HG03135 (cell line): ENCODE results near the gene ZBTB14.

ENCODE experiments used
- ATAC-seq: cut with Tn5 transposase; IDR thresholded peaks from one replicate; pipeline ENCODE4 v1.9.1; 2021; ENCODE audit warnings: mild to moderate bottlenecking, moderate library complexity; ENCODE audit not compliant: unreplicated experiment

The ZBTB14 gene, protein sequence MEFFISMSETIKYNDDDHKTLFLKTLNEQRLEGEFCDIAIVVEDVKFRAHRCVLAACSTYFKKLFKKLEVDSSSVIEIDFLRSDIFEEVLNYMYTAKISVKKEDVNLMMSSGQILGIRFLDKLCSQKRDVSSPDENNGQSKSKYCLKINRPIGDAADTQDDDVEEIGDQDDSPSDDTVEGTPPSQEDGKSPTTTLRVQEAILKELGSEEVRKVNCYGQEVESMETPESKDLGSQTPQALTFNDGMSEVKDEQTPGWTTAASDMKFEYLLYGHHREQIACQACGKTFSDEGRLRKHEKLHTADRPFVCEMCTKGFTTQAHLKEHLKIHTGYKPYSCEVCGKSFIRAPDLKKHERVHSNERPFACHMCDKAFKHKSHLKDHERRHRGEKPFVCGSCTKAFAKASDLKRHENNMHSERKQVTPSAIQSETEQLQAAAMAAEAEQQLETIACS

DNA sequence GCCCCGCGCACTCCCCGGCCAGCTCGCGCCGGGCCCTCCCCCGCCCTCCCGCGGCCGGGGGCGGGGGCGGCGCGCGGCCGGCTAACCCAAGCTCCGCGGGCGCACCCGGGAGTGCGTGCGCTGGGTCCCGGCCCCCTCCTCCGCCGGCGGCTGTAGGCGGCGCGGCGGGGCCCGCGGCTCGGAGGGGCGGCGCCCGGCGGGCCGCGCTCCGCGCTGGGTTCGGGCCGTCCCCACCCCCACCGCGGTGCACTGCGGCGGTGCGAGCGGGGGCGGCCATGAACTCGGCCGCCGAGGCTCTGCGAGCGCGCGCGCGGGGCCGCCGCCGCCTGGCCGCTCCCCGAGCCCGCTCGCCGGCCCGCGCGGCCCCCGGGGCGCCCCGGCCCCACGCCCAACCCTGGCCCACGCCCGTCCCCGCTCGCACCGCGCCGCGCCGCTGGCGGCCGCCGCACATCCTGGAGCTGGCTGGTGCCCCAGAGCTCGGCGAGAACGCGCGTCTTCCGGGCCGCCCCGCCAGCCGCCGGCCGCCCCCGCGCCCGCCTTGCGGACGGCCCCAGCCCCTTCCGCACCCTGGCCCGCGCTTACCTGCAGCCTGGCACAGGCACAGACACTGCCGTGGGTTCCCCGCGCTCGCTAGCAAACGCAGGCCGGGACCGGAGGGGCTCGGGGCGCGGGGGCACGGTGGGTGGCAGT is at the start of gene ZBTB14:
Gene ZBTB14, minus strand, starts transcription at position 496 of the 690 bp plus-strand sequence. CDS start 2,480 bp downstream, outside the sequence.
- ATAC-seq: peak; percentile 41

DNA sequence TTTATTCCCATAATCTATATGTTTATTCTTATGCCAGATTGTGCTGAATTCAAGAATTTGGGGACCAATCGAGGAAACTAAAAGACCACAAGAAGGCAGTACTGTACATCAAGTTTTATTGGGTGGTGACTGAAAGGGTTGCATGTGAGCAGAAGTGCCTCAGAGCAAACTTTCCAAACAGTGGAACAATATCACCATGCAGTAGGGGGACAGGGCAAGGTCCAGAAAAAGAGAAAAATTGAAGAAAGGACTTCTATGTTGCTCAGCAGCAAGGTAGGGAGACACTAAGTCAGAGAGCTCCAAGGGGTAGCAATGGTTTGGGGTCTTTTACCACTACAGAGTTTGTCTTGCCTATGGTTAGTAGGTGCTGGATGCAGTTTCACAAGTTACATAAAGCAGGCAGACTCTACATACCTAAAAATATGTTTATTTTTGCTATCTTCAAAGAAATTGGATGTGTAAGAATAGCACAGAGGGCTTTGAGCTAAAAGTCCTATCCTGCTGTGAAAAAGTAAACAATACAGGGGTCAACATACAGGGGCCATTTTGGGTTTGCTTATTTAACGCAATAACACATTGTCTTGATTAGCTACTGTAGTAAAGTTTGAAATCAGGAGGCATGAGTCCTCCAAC is 43.8 kb upstream of the ZBTB14 start:
- no peak for ATAC-seq

DNA sequence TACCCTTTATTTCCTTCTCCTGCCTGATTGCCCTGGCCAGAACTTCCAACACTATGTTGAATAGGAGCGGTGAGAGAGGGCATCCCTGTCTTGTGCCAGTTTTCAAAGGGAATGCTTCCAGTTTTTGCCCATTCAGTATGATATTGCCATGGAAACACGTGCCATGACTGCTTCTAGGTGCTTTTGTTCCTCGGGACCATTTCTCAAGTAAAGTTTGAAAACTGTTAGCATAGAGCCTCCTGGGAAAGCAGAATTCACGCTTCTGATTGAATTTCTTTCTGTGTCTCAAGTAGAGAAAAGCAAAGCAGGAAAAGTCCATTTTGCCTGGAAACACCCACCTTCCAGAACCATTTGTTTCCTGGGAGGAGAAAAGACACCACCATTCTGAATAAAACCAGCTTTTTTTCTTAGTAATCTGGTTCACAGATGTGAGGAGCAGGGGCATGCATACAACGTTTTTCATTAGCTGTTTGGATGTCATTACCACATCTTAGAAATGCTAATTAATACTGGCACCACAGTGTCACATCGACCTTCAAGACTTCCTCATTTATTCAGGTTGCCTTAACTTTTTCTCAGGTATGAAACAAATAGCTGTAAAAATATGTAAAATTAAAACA is 39.0 kb upstream of the ZBTB14 start:
- ATAC-seq: no peak

DNA sequence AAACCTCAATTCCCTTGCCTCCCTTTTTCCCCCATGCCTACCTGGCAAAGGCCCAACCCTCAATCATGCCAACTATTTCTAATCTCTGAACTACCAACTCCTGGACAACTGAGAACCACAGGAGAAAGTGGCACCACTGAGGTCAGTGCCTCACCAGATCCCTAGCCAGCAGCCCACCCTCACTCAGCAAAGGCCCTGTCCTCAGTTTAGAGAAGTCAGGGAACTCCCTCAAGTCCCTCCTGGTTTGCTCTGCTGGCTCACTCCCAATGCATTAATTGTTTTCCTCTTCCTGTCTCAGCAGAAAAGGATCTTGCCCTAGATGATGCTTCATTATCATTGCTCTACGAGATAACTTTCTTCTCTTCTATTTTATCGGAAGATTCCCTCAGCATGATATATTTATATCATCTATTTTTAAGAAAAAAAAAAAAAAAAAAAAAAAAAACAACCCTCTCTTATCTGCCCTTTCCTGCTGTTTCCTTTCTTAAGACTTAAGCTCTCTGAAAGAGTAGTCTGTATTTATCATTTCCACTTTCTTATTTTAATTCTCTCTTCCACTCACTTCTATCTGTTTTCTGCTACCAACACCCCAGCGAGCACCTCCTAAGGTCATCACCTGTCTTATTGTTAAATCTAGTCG is 22.7 kb upstream of the ZBTB14 start:
- no peak for ATAC-seq

DNA sequence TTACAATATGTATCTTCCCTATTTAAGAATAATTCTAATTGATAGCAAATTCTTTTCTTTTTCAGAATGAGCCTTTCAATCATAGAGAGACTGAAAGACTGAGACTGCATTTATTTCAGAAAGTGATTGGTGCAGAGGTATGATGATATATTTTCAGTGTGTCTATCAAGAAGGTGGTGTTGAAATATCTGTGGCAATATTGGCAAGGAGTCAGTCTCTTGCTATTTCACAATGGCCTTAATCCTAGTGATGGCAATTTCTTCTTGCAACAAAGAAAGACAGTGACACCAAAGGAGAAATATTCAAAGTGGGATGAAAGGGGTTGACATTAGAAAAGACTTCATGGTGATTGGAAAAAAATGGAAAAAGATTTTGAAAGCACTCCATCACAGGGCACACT is 21.7 kb upstream of the ZBTB14 start:
- ATAC-seq: no peak

DNA sequence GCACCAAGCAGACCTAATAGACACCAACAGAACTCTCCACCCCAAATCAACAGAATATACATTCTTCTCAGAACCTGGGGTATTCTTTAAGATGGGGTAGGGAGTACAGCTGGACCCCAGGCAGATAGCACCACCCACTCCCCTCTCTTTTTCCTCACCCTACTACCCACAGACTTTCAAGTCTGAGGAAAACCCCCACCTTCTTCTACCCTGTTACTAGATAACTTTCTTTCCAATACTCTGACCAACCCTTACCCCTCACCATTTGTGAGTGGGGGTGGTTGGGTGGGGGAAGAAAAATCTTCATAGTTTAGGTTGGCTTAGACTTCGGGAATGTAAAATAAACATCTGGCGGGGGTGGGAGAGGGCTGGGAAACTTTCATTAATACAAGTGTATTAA is 20.3 kb upstream of the ZBTB14 start:
- no peak for ATAC-seq

DNA sequence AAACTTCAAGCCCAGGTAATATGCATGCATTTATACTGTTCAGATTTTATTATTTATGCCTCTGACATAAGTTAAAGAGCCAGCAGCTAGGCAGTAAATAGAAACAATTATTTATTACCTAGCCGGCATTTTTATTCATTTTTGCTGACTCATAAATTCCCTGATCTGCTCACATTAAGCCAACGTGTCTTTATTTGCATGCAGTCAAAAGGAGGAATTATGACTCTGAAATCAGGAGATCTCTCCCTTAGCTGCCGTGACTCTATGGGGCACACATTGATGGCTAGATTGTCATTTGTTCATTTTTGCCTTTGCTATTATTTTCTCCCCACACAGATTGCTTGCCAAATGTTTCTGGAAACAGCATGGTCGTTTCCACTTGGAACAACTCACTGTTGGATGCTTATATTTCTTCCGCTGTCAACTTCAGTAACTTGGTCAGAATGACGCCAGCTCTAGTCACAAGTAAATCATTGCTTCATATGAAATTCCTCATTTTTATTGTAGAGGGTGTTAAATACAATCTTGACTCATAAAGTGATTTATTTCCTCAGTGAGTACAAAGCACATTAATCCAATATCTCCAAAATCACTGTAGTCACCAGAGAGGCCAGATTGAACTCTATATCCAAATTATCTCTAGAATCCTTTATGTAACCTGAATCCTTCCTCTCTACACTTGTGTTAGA is 15.9 kb upstream of the ZBTB14 start:
- ATAC-seq: no peak

DNA sequence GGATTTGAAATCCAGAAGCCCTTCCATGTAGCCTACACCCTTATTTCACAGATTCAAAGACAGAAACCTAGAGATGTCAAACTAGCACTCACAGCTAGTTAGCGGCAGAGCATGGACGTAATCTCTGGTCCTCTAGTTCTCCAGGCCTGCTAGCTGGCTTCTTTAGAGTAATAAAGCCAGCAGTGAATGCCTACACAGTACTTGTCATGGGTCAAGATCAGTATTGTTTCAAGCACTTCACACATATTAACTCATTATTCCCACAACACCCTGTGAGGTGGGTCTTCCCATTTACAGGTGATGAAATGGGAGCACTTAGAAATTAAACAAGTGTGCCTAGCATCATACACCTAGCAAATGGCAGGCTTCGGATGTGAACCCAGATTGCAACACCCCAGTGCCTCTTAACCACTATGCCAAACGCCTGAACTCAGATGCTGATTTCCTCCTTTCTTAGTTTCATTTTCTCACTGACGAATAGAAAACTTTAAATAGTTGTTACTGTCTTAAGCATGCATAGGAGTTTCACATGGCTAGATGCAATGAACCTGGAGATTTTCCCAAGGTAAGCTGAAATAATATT is 14.5 kb upstream of the ZBTB14 start:
- ATAC-seq: peak; percentile 95

DNA sequence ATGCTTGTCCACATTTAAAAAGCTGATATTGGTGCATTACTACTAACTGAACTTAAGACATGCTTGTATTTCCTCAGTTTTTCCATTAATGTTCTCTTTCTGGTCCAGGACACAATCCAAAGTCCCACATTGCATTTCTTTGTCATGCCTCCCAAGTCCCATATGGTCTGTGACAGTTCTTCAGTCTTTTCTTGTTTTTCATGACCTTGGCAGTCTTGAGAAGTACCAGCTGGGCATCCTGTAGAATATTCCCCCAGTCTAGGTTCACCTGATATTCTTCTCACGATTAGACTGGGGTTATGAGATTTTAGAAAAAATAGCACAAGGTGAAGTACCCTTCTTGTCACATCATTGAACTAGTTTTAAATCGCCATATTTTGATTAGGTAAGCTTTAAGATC is 10.3 kb upstream of the ZBTB14 start:
- ATAC-seq: no peak

DNA sequence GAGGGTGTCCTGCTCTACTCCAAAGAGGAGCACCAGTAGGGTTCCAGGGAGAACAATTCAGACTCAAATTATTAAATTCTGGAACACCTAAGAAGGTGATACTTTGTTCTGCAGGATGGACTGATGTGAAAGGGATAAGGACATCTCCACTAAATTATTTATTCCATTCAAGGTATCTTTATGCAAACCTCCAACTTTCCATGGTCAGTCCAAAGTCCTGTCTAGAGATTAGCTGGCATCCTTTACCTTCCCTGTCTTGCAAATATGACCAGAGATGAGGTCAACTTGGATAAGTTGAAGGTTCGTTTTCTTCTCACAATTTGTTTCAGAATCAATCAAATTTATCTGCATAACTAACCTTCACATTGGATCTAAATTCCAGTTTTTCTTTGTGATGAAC is 8.7 kb upstream of the ZBTB14 start:
- ATAC-seq: no peak

DNA sequence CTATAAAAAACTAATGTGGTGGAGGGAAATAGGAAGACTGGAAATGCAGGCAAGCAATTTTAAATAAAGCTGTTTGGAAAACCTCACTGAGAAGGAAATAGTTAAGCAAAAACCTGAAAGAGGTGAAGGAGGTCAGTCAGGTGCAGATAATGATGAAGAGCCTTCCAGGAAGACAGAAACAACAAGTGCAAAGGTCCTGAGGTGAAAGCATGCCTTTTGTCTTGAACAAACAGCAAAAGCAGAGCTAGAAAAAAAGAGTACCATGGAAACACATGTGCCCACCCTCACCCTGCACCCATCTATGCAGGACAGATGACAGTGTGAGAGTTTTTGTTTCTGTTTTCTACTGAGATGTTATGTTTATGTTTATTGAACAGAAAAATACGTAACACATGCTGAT is 8.1 kb upstream of the ZBTB14 start:
- no peak for ATAC-seq

DNA sequence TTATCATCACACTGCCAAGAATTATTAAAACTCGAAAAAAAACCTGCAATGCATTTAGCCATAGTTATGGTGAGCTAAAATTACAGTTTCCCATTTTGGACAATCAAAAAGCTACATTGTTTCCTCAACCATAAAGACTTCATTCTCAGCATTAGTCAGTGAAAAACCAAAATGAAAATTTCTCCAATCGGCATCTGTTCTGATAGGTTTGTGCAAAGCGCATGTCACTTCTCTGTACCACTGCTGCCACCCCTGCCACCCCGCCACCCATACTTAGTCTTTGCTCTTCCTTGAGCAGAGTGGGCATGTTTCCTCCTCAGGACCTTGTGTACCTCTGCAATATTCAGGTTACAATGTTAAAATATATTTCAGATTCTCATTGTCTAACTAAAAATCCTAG is 7.1 kb upstream of the ZBTB14 start:
- no peak for ATAC-seq

DNA sequence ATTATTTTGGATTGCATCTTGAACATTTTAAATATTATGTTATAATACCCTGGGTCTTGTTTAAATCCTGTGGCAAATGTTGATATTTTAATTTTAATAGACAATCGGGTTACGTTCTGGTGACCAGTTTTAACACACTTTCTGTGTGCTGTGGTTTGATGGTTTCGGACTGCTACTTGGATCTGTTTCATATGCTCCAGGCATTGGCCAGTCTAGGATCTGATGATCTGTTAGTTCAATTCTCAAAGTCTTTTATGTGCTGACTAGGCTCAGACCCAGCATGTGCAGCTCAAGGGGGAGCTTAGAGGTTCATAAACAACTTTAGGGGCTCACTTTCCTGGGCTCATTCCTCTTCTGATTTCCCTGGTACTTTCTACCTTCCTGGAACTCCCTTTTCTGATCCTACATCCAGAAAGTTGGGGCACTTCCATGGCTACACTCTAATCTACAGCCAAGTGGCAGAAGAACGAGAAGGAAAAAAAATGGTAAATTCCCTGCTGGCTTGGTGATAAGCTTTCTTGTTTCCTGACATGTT is 5.0 kb upstream of the ZBTB14 start:
- ATAC-seq: no peak

DNA sequence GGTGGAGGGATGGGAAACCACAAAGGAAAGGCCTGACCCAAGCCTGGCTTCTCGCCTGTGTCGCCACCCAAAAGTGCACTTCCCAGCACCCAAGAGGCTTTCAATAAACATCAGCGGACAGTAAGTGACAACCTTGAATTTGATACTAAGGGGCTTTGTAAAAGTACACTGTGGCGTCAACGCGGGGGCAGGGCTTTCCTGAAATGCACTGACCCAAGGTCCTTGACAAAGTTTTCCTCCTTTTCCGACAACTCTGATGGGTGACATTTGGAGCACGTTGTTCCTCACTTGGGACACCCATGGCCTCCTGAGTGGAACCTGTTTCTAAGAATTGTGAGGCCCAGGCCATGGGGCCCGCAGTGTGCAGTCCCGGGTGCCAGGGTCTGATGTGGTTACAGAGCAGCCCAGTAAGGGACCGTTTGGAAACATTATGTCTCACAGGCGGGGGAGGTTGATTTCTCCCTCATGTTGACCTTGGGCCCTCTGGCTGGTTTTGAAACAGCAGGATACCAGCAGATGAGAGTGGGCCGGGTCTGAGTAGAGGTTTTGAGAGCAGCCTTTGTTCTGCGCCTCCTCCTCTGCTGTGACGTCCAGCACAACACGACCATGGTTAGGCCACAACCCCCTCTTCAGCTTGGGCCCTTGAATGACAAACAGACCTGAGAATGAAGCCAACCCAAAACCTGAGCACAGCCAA is 2.8 kb upstream of the ZBTB14 start:
- no peak for ATAC-seq

DNA sequence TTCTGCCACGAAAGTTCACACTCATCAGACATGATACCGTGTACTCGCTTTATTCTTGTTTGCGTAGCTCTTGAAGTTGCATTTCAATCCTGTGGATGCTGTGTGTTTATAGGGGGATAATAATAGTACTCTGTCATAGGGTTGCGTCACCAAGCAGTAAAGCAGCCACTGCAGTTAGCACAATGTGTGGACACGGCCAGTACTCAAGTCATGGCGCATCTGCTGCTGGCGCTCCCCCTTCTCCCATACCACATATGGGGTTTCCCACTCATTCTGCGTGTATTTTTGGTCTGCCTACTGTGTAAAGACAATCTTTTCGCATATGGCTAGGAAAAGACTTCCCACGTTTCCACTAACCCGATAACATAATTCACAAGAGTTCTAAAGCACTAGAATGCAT is 2.1 kb upstream of the ZBTB14 start:
- ATAC-seq: no peak

DNA sequence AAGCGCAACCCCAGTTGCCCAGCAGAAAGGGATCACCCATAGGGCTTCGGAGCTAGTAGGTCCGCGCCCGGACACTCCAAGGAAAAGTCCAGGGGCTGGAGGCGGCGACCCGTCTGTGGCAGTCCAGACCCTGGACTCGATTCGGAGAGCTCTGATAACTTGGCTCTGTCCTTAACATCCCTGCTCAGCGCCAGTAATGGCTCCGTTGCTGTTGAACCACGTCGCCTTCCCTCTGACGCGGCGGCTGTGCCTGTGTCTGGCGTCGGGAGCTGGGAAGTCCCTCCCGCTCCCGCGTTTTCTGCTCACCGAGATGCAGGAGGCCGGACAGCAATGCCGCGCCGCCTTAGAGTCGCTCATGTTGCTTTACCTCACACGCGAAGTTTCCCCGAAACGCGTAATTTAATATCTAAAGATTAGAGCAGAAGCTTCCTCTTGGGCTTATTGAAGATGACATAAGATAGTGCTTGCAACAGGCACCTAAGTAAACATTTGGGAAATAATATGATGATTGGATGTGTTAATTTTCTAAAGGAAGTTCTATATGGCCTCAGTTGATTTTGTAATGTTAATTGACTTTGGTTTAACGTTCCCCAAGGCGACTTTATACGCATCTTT is 1.3 kb upstream of the ZBTB14 start:
- ATAC-seq: peak; percentile 10

DNA sequence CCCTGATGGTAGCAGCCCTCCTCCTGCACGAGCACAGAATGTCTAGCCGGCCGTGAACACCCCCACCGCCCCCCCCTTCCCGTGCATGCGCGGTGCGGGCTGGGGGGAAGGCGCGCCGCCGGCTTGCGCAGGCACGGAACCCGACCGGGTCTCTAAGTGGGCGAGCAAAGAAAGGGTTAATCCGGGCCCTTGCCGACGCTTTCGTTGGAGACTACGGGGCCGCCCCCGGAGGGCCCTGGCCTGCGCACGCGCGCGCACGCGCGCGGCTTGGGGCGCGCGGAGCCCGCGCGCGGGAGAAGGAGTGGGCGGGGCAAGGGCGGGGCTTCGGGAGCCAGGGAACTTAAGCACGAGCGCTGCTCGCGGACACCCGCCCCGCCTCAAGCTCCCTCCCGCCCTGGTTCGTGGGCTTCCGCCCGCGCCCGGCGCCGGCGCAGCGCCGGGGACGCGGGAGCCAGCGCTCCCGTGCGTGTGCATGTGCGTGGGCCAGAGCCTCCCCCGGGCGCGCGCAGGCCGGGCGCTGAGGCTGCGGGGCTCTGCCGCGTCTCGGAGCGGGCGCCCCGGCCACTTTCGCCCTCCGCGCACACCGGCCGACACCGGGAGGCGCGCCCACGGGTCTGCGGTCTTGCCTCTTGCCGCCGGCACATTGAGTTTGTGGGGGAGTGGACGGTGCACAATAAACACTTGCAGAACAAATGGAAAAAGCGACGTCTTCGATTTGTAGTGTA is 617 bp upstream of the ZBTB14 start:
- peak; percentile 58 for ATAC-seq
